ENCODE measurements around the gene SND1.
"Not testable (repeated sequence)": the region's sequence is repeated elsewhere in the genome, so short reads cannot be mapped to it uniquely, and the experiment has no call there.

Gene SND1

GRCh38 chr7:127901895-127902703 is 250.1 kb downstream of the SND1 start:
- TF ChIP-seq CTCF (IDR thresholded peaks at IDR 0.05; ENCODE audit: low read length, missing control alignments) = no peak
- no peak overlapping the region for H3K4me3 ChIP-seq (replicated peaks; ENCODE audit: low read depth, low read length)
- DNase-seq (ENCODE audit: low read depth) = no peak

- DNase-seq (ENCODE audit: low read depth) = not testable (repeated sequence)
Measured at GRCh38 chr7:127902753-127903152, 250.8 kb downstream of the SND1 start.

GRCh38 chr7:127903892-127904669 is 252.1 kb downstream of the SND1 start:
- no peak overlapping the region for H3K4me3 ChIP-seq (replicated peaks; ENCODE audit: low read depth, low read length)
- DNase-seq (ENCODE audit: low read depth) = no peak
- no peak for TF ChIP-seq CTCF (IDR thresholded peaks at IDR 0.05; ENCODE audit: low read length, missing control alignments)

More at GRCh38 chr7:127902753-127903152, 250.8 kb downstream of the SND1 start:
- not testable (repeated sequence) for H3K4me3 ChIP-seq (replicated peaks; ENCODE audit: low read depth, low read length)

- TF ChIP-seq CTCF (IDR thresholded peaks at IDR 0.05; ENCODE audit: low read length, missing control alignments) = no peak
- no peak for DNase-seq (ENCODE audit: low read depth)
- H3K4me3 ChIP-seq (replicated peaks; ENCODE audit: low read depth, low read length) = no peak overlapping the region
Measured at GRCh38 chr7:127904670-127904985, 252.6 kb downstream of the SND1 start.

- H3K4me3 ChIP-seq (replicated peaks; ENCODE audit: low read depth, low read length) = no peak overlapping the region
- TF ChIP-seq CTCF (IDR thresholded peaks at IDR 0.05; ENCODE audit: low read length, missing control alignments) = no peak
- DNase-seq (ENCODE audit: low read depth) = no peak
Measured at GRCh38 chr7:127905021-127905420, 253.0 kb downstream of the SND1 start.

GRCh38 chr7:127905491-127906330 is 253.7 kb downstream of the SND1 start:
- DNase-seq (ENCODE audit: low read depth) = peak; percentile 36
- no peak overlapping the region for H3K4me3 ChIP-seq (replicated peaks; ENCODE audit: low read depth, low read length)
- no peak for TF ChIP-seq CTCF (IDR thresholded peaks at IDR 0.05; ENCODE audit: low read length, missing control alignments)
